ENCODE measurements around the gene ASTN2. TPM values are rescaled to one million over a fixed set of nuclear protein-coding genes. Genes with fewer than 3 reads are reported as not detected.

Gene ASTN2
- total and polyA plus RNA-seq, 10 of the 15 experiments (the other 5 are each of a cell fraction or from before 2014, with no cell fraction given): 1.4 to 15.7 (median 7.0) TPM

DNA sequence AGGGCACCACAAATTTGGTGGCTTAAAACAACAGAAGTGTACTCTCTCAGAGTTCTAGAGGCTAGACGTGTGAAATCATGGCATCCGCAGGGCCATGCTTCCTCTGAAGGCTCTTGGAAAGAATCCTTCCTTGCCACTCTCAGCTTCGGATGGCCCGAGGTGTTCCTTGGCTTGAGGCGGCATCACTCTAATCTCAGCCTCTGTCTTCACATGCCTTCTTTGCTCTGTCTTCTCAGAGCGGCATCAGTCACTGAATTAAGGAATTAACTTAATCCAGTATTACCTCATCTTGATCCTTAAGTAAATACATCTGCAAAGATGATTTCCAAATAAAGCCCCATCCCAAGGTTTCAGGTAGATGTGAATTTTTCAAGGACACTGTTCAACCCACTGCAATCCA lies 938.9 kb downstream of the ASTN2 start (continued):
- TF ChIP-seq, protein P1, sequence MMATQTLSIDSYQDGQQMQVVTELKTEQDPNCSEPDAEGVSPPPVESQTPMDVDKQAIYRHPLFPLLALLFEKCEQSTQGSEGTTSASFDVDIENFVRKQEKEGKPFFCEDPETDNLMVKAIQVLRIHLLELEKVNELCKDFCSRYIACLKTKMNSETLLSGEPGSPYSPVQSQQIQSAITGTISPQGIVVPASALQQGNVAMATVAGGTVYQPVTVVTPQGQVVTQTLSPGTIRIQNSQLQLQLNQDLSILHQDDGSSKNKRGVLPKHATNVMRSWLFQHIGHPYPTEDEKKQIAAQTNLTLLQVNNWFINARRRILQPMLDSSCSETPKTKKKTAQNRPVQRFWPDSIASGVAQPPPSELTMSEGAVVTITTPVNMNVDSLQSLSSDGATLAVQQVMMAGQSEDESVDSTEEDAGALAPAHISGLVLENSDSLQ (IDR thresholded peaks at IDR 0.05): no peak
- TF ChIP-seq, protein P2, sequence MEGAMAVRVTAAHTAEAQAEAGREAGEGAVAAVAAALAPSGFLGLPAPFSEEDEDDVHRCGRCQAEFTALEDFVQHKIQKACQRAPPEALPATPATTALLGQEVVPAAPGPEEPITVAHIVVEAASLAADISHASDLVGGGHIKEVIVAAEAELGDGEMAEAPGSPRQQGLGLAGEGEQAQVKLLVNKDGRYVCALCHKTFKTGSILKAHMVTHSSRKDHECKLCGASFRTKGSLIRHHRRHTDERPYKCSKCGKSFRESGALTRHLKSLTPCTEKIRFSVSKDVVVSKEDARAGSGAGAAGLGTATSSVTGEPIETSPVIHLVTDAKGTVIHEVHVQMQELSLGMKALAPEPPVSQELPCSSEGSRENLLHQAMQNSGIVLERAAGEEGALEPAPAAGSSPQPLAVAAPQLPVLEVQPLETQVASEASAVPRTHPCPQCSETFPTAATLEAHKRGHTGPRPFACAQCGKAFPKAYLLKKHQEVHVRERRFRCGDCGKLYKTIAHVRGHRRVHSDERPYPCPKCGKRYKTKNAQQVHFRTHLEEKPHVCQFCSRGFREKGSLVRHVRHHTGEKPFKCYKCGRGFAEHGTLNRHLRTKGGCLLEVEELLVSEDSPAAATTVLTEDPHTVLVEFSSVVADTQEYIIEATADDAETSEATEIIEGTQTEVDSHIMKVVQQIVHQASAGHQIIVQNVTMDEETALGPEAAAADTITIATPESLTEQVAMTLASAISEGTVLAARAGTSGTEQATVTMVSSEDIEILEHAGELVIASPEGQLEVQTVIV (IDR thresholded peaks at IDR 0.05; ENCODE audit: borderline replicate concordance, partially characterized antibody): no peak
- TF ChIP-seq ZNF384 (IDR thresholded peaks at IDR 0.05; ENCODE audit: borderline replicate concordance, low read depth, low read length) (no peak), SMC3 (IDR thresholded peaks at IDR 0.05; ENCODE audit: borderline replicate concordance, low read length) (no peak), IRF4 (IDR thresholded peaks at IDR 0.05; ENCODE audit: low read depth, low read length) (no peak), NFYB (IDR thresholded peaks at IDR 0.05; ENCODE audit: insufficient read depth, low read depth, low read length) (no peak), SMARCA5 (IDR thresholded peaks at IDR 0.05) (no peak)

DNA sequence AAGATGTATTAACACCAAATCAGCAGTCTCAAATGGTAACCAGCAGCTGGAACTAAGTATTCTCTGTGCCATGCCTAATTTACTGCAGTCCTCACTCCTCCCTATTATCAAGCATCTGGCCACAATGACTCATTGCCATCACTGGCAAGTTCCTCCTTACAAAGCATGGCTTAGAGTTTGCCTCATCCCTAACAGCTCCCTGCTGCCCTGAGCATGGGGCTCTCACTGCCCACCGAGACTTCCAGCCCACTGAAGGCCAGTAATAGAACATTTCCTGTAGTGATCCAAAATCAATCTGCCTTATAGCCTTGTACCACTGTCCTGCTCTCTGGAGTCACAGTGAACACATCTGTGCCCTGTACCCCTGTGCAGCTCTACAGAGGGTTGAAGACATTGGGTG lies 939.7 kb downstream of the ASTN2 start:
- no TSS peak for BruUV-seq (replicated peaks)
- ATAC-seq (no peak), FAIRE-seq (no peak), DNase-seq (ENCODE audit: low read depth, low spot score) (no peak)
- Histone ChIP-seq H3K79me2 (ENCODE audit: control insufficient read depth, insufficient read depth, low read length) (no peaks in the 10 kb centered on the region), H3K9me3 (replicated peaks; ENCODE audit: control insufficient read depth, insufficient read depth, low read length) (no peaks in the 10 kb centered on the region), H3K27me3 (replicated peaks in 1 of 2; ENCODE audit: control insufficient read depth in 2 of 2, insufficient read depth in 2 of 2, low read length in 1 of 2) (no peaks in the 10 kb centered on the region), H3K36me3 (ENCODE audit: control insufficient read depth in 2 of 2, insufficient read depth in 2 of 2, low read length in 1 of 2) (no peaks in the 10 kb centered on the region), H2AFZ (ENCODE audit: control insufficient read depth, low read depth, low read length) (no peak overlapping the region), H3K9ac (ENCODE audit: control insufficient read depth, insufficient read depth, low read length) (no peak overlapping the region), H4K20me1 (ENCODE audit: control insufficient read depth, insufficient read depth) (no peaks in the 10 kb centered on the region), H3K27ac (ENCODE audit: control insufficient read depth, insufficient read depth) (no peak overlapping the region), H3K4me2 (ENCODE audit: control insufficient read depth, insufficient read depth) (no peak overlapping the region), H3K4me1 (ENCODE audit: control insufficient read depth, insufficient read depth, low read length) (no peaks in the 10 kb centered on the region), H3K4me3 (no peak overlapping the region)
- ChIA-PET SMC1A (ENCODE audit: uncharacterized antibody, unreplicated experiment) (no interaction called here), CTCF (interaction anchor here (0.5 kb wide), 1 partner anchor 51 kb away, joined by 3 read pairs; no protein-coding TSS in a partner anchor), POLR2A (no interaction called here), RAD21 (ENCODE audit: unreplicated experiment) (no interaction called here)
- 0% methylated on average over 1 of the region's 1 CpG for WGBS (ENCODE audit: insufficient coverage, insufficient replicate concordance, low lambda C conversion rate, missing lambda C conversion rate)
- TF ChIP-seq, protein P3, sequence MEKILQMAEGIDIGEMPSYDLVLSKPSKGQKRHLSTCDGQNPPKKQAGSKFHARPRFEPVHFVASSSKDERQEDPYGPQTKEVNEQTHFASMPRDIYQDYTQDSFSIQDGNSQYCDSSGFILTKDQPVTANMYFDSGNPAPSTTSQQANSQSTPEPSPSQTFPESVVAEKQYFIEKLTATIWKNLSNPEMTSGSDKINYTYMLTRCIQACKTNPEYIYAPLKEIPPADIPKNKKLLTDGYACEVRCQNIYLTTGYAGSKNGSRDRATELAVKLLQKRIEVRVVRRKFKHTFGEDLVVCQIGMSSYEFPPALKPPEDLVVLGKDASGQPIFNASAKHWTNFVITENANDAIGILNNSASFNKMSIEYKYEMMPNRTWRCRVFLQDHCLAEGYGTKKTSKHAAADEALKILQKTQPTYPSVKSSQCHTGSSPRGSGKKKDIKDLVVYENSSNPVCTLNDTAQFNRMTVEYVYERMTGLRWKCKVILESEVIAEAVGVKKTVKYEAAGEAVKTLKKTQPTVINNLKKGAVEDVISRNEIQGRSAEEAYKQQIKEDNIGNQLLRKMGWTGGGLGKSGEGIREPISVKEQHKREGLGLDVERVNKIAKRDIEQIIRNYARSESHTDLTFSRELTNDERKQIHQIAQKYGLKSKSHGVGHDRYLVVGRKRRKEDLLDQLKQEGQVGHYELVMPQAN (conservative IDR thresholded peaks at IDR 0.05): no peak
- TF ChIP-seq IKZF1 (conservative IDR thresholded peaks at IDR 0.05) (no peak), CREM (IDR thresholded peaks at IDR 0.05; ENCODE audit: low read depth) (no peak), HDGF (IDR thresholded peaks at IDR 0.05) (no peak), ZBED1 (IDR thresholded peaks at IDR 0.05; ENCODE audit: borderline replicate concordance) (no peak), CBX5 (IDR thresholded peaks at IDR 0.05; ENCODE audit: low read depth) (no peak), CBX3 (IDR thresholded peaks at IDR 0.05; ENCODE audit: borderline replicate concordance, low read depth) (no peak), TCF3 (IDR thresholded peaks at IDR 0.05; ENCODE audit: borderline replicate concordance, insufficient read depth, low read depth, low read length) (no peak), NR2C1 (IDR thresholded peaks at IDR 0.05) (no peak), SMAD1 (IDR thresholded peaks at IDR 0.05; ENCODE audit: low read depth, partially characterized antibody) (no peak)
- intact Hi-C loops (cut with micrococcal nuclease; ENCODE audit: unreplicated experiment): no loop called here
- in situ Hi-C loops (cut with MboI): no loop called here
